Measurements from ENCODE around the gene TAL1. TPM values are rescaled to one million over a fixed set of nuclear protein-coding genes. Genes with fewer than 3 reads are reported as not detected.

The TAL1 gene
- total and polyA plus RNA-seq, 2 donors (not counting 1 experiment from before 2014, with no cell fraction given) = 0.01 TPM; not detected in 1

- H3K9me3 ChIP-seq (ENCODE audit: control insufficient read depth, insufficient read depth, low read depth, low read length) = no peaks in the 10 kb centered on the region
- no peak overlapping the region for H3K4me3 ChIP-seq (replicated peaks in 1 of 4; ENCODE audit: control extremely low read depth in 1 of 4, insufficient read depth in 1 of 4, low read depth in 3 of 4, low read length in 4 of 4)
- no peak for DNase-seq (ENCODE audit: low read depth in 2 of 2)
- no peaks in the 10 kb centered on the region for H3K27me3 ChIP-seq (ENCODE audit: control insufficient read depth, insufficient read depth, low read length)
- TF ChIP-seq CTCF (conservative IDR thresholded peaks at IDR 0.05 in 1 of 2, IDR thresholded peaks at IDR 0.05 in 1 of 2; ENCODE audit: low read depth in 1 of 2, low read length in 2 of 2) = no peak
- no peak for TF ChIP-seq EZH2 (IDR thresholded peaks at IDR 0.05; ENCODE audit: low read length, missing control alignments)
- H2AFZ ChIP-seq (ENCODE audit: low read length) = no peak overlapping the region
- H3K27ac ChIP-seq (ENCODE audit: insufficient read depth, low read length) = no peak overlapping the region
- H4K20me1 ChIP-seq (ENCODE audit: control insufficient read depth, extremely low read depth, insufficient read depth, low read length) = no peaks in the 10 kb centered on the region
- H3K9ac ChIP-seq (ENCODE audit: insufficient read depth, low read length) = no peak overlapping the region
- no peaks in the 10 kb centered on the region for H3K79me2 ChIP-seq (ENCODE audit: control insufficient read depth, insufficient read depth, low read length)
- no peak overlapping the region for H3K4me2 ChIP-seq (ENCODE audit: extremely low read depth, insufficient read depth, low read length)
- no peaks in the 10 kb centered on the region for H3K36me3 ChIP-seq (ENCODE audit: control insufficient read depth, insufficient read depth, low read length)
- no peaks in the 10 kb centered on the region for H3K4me1 ChIP-seq (ENCODE audit: control insufficient read depth, extremely low read depth, insufficient read depth, low read length)
These were observed 12.4 kb upstream of the TAL1 start for GRCh38 chr1:47244339-47244862.

GRCh38 chr1:47243910-47244309 lies 11.9 kb upstream of the TAL1 start:
- no peak overlapping the region for H3K4me3 ChIP-seq (replicated peaks in 1 of 4; ENCODE audit: control extremely low read depth in 1 of 4, insufficient read depth in 1 of 4, low read depth in 3 of 4, low read length in 4 of 4)
- no peaks in the 10 kb centered on the region for H3K79me2 ChIP-seq (ENCODE audit: control insufficient read depth, insufficient read depth, low read length)
- no peak overlapping the region for H3K4me2 ChIP-seq (ENCODE audit: extremely low read depth, insufficient read depth, low read length)
- no peaks in the 10 kb centered on the region for H3K4me1 ChIP-seq (ENCODE audit: control insufficient read depth, extremely low read depth, insufficient read depth, low read length)
- H3K27ac ChIP-seq (ENCODE audit: insufficient read depth, low read length) = no peak overlapping the region
- no peak for TF ChIP-seq CTCF (conservative IDR thresholded peaks at IDR 0.05 in 1 of 2, IDR thresholded peaks at IDR 0.05 in 1 of 2; ENCODE audit: low read depth in 1 of 2, low read length in 2 of 2)
- no peak for TF ChIP-seq EZH2 (IDR thresholded peaks at IDR 0.05; ENCODE audit: low read length, missing control alignments)
- H3K27me3 ChIP-seq (ENCODE audit: control insufficient read depth, insufficient read depth, low read length) = no peaks in the 10 kb centered on the region
- H3K9ac ChIP-seq (ENCODE audit: insufficient read depth, low read length) = no peak overlapping the region
- no peaks in the 10 kb centered on the region for H4K20me1 ChIP-seq (ENCODE audit: control insufficient read depth, extremely low read depth, insufficient read depth, low read length)
- H2AFZ ChIP-seq (ENCODE audit: low read length) = no peak overlapping the region
- H3K36me3 ChIP-seq (ENCODE audit: control insufficient read depth, insufficient read depth, low read length) = no peaks in the 10 kb centered on the region
- no peak for DNase-seq (ENCODE audit: low read depth in 2 of 2)
- H3K9me3 ChIP-seq (ENCODE audit: control insufficient read depth, insufficient read depth, low read depth, low read length) = no peaks in the 10 kb centered on the region

- H2AFZ ChIP-seq (ENCODE audit: low read length) = no peak overlapping the region
These were observed 9.4 kb upstream of the TAL1 start for GRCh38 chr1:47241114-47242113.

More at GRCh38 chr1:47241114-47242113, 9.4 kb upstream of the TAL1 start:
- H3K4me2 ChIP-seq (ENCODE audit: extremely low read depth, insufficient read depth, low read length) = no peak overlapping the region
- no peaks in the 10 kb centered on the region for H3K36me3 ChIP-seq (ENCODE audit: control insufficient read depth, insufficient read depth, low read length)
- H3K27ac ChIP-seq (ENCODE audit: insufficient read depth, low read length) = no peak overlapping the region
- H3K4me1 ChIP-seq (ENCODE audit: control insufficient read depth, extremely low read depth, insufficient read depth, low read length) = no peaks in the 10 kb centered on the region
- no peak for DNase-seq (ENCODE audit: low read depth in 2 of 2)
- H3K9me3 ChIP-seq (ENCODE audit: control insufficient read depth, insufficient read depth, low read depth, low read length) = no peaks in the 10 kb centered on the region
- TF ChIP-seq CTCF (conservative IDR thresholded peaks at IDR 0.05 in 1 of 2, IDR thresholded peaks at IDR 0.05 in 1 of 2; ENCODE audit: low read depth in 1 of 2, low read length in 2 of 2) (no peak), EZH2 (IDR thresholded peaks at IDR 0.05; ENCODE audit: low read length, missing control alignments) (no peak)
- H3K27me3 ChIP-seq (ENCODE audit: control insufficient read depth, insufficient read depth, low read length) = no peaks in the 10 kb centered on the region
- H3K79me2 ChIP-seq (ENCODE audit: control insufficient read depth, insufficient read depth, low read length) = no peaks in the 10 kb centered on the region
- H4K20me1 ChIP-seq (ENCODE audit: control insufficient read depth, extremely low read depth, insufficient read depth, low read length) = no peaks in the 10 kb centered on the region
- no peak overlapping the region for H3K4me3 ChIP-seq (replicated peaks in 1 of 4; ENCODE audit: control extremely low read depth in 1 of 4, insufficient read depth in 1 of 4, low read depth in 3 of 4, low read length in 4 of 4)
- no peak overlapping the region for H3K9ac ChIP-seq (ENCODE audit: insufficient read depth, low read length)

Data from fibroblast of lung (primary cell).